ENCODE data around the gene ERFE.

Gene ERFE

DNA sequence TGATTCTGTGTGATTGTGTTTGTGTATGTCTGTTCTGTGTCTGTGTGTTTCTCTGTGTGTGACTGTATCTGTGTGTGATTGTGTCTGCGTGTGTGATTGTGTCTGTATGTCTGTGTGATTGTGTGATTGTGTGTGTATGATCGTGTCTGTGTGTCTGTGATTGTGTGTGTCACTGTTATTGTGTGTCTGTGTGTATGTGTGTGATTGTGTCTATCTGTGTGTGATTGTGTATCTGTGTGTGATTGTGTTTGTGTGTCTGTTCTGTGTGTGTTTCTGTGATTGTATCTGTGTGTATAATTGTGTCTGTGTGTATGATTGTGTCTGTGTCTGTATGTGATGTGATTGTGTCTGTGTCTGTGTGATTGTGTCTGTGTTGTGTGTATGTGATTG, 32.0 kb upstream of the ERFE start:
- no peak for DNase-seq

DNA sequence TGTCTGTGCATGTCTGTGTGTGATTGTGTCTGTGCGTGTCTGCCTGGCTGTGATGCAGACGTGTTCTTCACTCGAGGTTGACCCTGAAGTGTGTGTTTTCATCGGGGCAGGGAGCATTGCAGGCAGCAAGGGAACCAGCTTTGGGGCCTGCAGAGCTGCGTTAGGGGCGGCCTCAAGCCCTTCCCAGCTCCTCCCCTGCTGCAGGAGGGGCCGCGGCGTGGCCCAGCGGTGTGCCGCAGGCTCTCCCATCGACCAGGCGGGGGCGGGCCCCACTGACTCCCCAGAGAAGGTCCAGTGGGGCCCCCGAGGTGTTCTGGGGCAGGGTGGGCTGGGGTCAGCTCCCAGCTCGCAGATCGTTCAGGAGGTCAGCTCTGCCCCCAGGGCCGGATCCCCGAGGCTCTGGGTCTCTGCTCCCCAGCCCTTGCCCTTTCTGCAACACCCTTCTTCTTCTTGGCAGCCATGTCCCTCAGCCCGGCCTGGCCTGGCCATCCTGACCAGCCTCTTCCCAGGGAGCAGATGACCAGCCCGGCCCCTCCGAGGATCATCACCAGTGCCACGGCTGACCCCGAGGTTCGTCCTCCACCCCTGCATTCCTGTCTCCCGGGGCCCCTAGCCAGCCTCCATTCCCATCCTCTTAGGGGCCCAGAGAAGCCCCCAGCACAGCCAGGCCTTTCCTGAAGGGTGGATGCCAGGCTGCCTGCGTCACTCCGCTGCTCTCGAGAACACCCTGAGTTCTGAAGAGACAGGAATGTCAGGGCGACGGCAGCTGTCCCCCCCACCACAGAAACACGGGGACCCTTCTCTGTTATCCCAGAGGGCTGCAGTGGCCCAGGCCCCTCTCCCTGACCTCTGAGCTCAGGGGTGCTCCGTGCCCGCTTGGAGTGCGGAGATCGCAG, 31.4 kb upstream of the ERFE start:
- DNase-seq = no peak

DNA sequence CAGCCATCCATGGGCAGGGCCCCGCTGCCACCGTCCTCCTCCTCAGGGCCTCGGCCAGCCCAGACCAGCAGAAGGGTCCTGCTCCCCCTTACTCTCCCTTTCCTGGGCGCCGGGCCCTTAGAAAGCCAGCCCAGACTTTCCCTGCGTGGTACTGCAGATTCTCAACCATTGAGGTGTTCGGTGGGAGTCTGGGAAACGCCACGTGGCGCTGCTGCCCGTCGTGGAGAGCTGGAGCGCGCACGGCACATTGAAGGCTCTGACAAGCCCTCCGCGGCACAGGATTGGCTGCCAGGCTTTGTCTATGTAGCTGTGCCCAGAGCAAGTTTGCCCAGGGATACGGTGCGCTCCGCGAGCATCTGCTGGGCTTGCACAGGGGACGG, 30.7 kb upstream of the ERFE start:
- no peak for DNase-seq

DNA sequence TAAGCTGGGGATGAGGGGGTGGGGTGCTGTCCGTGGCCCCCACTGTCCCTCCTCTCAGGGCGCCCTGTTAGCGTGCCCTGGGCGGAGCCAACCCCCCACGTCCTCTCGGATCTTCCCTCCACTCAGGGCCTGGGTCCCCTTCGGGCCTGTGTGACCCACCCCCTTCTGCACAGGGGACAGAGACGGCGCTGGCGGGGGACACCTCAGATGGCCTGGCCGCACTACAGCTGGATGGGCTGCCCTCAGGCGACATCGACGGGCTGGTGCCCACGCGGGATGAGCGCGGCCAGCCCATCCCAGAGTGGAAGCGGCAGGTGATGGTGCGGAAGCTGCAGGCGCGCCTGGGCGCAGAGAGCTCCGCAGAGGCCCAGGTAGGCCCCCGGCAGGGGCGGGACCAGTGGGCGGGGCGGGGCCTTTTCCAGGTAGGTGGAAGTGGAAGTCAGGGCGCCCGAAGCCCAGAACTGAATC, 30.2 kb upstream of the ERFE start:
- DNase-seq = no peak

DNA sequence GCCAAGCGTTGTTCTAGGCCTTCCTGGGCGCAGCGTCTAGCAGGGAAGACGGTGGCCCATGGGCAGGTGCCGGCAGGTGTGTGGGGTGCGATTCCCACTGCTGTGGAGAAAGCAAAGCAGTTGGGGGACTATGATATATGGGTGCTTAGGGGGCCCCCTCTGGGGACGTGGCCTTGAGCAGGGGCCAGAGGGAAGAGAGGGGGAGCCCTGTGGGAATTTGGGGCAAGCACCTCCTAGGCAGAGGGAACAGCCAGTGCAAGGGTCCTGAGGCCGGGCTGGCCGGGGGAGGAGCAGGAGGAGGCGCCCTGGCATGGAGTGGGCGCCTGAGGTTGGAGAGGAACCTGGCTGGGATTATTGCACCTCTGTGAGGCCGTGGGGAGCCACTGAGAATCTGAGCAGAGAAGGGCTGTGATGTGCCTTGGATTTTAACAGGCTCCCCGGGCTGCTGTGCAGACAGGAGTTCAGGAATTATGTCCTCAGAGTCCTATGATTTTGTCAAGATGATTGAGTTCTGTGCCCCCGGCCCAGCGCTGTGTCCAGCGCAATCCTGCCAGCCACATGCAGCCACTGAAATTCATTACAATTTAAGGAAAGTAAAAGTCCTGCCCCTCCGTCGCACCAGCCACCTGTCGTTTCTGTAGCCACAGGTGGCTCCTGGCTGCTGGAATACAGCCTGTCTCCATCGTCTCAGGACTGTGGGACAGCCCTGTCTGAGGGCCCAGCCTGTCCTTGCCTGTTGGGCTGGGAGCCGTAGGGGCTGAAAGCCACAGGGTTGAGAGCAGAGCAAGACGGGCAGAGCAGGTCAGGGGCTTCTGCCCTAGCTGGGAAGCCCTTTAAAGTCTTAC, 29.4 kb upstream of the ERFE start:
- DNase-seq = no peak

DNA sequence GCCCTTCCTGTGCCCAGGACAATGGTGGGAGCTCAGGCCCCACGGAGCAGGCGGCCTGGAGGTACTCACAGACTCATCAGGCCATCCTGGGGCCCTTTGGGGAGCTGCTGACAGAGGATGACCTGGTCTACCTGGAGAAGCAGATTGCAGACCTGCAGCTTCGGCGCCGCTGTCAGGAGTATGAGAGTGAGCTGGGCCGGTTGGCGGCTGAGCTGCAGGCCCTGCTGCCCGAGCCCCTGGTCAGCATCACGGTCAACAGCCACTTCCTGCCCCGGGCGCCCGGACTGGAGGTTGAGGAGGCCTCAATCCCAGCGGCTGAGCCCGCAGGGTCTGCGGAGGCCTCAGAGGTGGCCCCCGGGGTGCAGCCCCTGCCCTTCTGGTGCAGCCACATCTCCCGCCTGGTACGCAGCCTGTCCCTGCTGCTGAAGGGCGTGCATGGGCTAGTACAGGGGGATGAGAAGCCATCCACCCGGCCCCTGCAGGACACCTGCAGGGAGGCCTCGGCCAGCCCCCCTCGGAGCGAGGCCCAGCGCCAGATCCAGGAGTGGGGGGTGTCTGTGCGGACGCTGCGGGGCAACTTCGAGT, 28.6 kb upstream of the ERFE start:
- no peak for DNase-seq

DNA sequence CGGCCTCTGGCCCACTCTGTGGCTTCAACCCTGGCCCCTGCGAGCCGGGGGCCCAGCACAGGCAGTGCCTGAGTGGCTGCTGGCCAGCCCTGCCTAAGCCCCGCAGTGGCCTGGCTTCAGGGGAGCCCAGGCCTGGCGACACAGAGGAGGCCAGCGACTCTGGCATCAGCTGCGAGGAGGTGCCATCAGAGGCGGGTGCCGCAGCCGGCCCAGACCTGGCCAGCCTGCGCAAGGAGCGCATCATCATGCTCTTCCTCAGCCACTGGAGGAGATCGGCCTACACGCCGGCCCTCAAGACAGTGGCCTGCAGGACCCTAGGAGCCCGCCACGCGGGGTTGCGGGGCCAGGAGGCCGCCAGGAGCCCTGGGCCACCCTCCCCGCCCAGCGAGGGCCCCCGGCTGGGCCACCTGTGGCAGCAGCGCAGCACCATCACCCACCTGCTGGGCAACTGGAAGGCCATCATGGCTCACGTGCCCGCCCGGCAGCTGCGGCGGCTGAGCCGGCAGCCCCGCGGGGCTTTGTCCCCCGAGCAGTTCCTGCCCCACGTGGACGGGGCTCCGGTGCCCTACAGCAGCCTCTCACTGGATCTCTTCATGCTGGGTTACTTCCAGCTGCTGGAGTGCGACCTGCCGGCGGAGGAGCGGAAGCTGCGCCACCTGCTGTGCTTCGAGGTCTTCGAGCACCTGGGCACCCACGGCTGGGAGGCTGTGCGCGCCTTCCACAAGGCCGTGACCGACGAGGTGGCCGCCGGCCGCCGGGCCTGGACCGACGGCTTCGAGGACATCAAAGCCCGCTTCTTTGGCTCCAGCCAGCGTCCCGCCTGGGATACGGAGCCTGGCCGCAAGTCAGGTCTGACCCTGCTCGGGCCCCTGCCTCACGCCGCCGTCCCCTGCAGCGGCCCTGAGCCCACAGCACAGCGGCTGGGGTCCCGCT, 27.8 kb upstream of the ERFE start:
- no peak for DNase-seq

DNA sequence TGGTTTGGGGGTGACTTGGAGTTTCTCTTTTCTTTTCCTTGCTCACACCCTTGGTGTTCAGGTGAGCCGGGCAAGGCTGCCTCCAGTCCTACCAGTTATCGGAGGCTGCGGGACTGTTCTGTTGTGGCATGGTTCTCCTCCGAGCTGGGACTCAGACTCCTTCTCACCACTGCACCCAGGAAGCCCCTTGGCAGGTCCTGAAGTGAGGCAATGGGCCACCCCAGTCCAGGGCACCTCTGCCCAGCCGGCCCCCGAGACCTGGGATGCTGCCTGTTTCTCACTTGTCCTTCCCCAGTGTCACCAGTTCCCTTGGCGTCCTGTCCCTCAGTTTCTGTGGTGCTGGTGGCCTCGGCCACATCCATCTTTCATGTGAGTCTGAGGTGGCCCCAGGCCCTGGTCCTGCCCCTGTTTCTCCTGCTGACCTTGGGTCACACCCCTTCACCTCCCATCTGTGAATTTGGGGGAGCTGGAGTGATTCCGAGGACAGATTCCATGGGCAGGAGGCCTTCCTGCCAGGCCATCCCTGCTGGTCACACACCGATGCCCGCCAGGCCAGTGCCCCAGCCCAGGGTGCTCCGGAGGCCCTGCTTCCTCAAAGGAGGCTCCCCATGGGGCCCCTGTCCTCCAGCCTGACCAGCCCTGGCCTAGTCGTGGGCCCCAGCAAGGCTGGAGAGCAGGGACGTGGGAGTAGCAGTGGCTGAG, 26.9 kb upstream of the ERFE start:
- no peak for DNase-seq

DNA sequence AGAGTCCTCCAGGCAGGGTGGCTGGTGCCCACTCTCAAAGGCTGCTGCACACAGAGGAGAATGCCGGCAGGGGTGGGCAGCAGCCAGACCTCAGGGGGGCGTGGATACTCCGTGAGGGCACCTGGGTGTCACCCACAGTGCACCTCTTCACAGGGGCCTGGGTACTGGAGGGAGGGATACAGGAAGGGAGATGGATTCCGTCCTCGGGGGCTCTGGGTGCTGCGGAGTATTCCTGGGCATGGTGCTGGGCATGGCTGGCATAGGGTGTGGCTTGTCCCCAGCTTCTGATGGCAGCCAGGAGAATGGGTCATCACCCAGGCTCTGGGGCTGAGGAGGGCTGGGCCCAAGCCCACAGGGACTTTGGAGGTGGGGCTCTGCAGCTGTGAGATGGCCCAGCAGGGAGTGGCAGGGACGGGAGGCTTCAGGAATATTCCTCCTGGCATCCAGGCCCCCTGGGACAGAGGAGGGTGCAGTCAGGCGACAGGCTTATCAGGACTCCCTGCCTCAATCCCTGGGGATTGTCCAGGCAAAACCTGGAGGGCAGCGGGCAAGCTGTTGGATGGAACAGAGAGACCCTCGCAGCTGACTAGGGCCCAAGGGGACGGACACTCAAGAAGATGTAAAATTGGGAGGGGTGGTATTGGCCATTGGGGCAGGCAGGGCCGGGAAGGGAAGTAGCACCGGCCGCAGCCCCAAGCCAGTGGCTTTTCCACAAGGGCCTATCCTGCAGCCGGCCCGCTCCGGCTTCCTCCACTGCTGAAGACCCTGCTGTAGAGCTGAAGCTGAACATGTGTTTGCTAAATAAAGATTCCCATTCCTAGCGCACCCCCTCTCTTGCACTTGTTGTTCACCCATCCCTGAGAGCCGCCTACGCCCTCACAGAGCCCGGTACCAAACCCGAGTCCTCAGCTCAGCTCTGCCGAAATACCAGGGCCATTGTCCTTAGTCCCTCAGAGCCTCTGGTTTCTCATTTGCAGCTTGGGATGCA, 26.0 kb upstream of the ERFE start:
- DNase-seq = no peak

DNA sequence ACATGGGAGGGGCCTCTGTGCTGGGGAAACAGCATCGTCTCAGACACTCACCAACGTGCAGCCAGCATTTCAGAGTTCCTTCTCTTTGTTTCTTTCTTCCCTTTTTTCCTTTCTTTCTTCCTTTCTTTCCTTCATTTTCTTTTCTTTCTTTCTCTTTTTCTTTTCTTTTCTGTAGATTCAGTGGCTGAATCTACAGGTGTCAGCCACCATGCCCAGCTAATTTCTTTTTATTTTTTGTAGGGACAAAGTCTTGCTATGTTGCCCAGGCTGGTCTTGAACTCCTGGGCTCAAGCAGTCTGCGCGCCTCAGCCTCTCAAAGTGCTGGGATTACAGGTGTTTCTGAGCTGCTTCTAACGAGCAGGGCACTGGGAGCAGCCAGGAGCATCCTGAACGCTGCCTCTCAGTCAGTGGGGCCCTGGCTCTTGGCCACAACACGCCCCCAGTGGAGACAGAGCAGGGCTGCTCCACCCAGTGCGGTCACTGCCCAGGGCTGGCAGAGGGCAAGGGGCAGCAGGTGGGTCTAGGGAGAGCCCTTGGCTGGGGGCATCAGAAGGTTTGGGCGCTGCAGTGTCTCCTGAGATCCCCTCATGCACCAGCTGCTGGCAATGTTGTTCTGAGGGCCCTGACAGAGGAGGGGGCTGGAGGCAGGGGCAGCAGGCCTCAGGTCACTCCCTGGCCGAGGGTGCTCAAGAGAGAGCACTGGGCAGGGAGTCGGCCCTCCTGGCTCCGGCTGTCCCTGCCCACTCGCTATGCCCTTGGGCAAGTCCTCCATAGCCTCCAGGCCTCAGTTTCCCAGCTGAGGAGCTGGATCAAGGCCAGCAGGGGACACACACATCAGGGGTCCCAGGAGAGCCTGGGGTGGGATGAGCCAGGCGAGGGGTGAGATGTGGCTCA, 25.0 kb upstream of the ERFE start:
- DNase-seq = no peak

DNA sequence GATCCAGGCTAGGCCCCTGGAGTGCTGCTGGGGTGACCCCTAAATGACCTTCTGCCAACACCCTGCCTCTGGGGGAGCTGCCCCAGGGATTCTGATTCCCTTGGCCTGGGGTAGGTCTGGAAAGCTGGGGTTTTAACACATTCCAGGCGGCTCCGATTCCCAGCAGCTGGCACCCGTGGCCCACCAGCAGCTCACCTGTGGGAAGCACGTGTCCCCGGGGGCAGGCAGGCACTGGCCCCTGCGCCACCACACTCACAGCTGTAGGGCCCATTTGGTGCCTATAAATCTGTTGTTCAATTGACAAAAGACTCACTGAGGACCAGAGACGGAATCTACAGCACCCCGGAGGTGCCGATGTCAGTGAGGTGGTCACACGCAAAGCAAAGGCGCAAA, 24.4 kb upstream of the ERFE start:
- no peak for DNase-seq

DNA sequence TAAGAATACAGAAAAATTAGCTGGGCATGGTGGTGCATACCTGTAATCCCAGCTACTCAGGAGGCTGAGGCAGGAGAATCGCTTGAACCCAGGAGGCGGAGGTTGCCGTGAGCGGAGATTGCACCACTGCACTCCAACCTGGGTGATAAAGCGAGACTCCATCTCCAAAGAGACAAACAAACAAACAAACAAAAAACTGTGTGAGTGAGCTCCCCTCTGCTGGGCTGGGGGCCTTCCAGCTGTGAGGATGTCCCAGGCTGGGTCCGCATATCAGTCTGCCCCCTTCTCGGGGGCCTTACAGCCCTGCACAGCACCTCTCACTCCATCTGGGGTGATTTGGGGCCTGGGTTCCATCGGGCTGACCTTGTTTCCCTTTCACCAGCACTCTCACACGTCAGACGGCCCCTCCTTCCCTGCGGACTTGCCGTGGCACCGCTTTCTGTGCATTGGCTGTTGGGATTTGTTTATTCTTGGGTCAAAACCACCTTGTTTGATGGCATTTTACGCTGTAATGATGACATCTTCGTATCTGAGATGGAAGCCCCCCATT, 23.1 kb upstream of the ERFE start:
- no peak for DNase-seq

DNA sequence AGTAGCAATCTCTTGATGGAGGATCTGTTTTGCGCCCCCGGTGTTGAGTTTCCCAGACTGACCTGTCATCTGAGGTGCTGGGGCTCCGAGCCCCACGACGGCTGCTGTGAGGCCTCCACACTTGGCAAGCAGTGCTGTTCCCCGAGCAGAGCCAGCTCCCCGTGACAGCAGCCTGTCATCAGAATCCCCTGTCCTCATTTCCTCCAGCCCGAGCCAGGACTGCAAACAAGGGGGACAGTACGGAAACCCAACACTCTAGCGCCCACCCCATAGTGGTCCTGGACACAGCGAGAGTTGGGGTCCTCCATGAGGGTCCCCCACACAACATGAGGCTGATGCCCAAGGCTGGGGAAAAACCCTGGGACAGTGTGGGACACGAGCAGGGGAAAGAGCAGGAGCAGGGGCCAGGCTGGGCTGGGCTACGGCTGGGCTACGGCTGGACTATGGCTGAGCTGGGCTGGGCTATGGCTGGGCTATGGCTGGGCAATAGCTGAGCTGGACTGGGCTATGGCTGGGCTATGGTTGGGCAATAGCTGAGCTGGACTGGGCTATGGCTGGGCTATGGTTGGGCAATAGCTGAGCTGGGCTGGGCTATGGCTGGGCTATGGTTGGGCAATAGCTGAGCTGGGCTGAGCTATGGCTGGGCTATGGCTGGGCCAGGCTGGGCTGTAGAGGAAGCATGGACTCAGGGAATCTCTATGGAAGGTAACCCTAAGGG, 21.8 kb upstream of the ERFE start:
- DNase-seq = no peak

DNA sequence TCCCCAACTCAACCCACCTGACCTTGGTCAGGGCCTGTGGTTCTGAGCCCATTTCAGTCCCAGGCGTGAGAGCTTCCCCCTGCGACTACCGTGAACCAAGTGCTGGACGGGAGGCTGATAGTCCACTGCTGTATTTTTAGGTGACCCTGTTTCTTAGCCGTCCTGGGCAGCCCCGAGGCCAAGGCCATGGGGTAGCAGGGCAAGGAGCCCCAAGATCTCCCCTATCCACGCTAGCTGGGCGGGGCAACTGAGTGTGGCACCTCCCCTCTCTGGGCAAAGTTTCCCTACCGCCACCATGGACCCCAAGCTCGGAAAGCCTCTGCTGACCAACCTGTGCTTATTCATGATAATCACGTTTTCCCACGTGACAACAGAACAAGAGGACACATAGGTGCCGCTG, 20.9 kb upstream of the ERFE start:
- no peak for DNase-seq

DNA sequence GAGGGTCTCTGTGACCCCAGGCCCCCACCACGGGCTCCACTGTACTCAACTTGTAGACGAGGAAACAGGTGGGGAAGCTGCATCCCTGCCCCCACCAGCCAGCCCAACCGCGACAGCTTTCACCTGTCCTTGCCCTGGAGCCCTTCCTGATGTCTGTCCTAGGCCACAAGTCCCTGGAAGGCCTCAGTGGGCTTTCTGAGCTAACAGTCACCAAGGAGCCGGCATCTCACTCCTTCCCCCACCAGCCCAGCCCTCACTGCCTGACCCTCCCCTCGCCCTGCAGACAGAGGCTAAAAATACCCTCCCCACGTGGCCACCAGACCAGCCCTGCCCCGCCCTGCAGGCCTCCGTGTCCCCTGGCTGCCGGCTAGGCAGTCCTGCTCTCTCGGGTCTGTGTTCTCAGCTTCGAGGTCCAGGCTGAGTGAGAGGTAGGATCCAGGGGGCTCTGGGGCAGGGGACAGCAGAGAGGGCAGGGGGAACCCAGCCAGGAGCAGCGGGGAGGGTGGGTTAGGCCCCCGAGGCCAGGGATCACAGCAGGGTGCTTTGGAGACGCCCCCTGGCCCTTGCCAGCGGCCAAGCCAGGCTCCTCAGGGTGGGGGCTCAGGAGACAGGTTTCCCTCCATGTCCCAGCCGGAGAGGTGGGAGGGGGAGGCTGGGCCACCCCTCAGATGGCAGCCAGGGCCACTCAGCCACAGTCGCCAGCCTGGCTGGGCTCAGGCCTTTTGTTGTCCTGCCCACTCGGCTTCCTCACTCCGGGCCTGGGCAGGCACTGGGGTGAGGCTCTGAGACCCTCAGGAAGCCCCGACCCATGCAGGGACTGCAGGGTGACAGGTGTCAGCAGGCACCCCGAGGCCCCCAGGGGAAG, 20.2 kb upstream of the ERFE start, which contains the start of gene KLHL30:
Gene KLHL30, plus strand, starts transcription at position 338 of the 865 bp plus-strand sequence. CDS start 2,087 bp downstream, outside the sequence.
- DNase-seq = no peak

DNA sequence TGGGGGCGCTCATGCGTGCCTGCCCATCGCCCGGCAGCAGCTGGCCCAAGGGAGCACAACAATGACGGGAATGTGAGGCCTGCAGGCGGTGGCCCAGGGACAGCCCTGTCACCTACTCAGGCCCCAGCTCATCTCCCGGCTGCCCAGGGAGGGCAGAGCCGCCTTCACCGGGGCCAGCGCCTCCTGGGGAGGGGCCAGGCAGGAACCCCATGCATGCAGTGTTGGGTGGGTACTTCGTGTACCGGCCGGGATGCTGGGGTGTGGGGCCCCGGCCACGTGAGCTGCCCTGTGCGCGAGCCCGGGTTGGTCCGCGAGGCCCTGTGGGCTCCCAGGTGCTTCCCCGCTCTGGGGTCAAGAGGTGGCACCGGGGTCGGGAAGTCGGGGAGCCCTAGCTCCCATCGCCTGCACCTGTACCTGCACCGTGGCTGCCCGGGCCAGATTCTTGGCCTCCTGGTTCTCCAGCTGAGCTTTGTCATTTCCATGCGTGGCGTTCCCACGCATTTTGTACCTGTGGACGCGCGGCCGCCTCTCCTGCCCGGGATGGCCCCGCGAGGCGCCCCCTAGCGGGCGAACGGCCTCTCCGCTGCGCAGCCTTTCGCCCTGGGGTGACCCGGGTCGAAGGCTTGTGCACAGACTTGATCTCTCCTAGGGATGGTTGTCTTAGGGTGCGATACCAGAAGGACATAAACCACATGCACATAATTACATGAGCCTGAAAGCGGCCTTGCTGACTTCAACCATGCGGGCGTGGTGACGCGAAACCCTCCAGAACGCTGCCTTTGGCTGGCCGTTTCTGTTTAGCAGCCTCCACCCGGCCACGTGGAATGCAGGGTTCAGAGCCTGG, 19.4 kb upstream of the ERFE start:
- no peak for DNase-seq

All from SIG-M5 (cell line).